ENCODE data around the gene LYL1. TPM values are rescaled to one million over a fixed set of nuclear protein-coding genes. Genes with fewer than 3 reads are reported as not detected.

LYL1 gene
- total and polyA plus RNA-seq, 2 of the 13 experiments (the other 11 are each of a cell fraction or from before 2014, with no cell fraction given): 0.75 to 0.92 TPM

DNA sequence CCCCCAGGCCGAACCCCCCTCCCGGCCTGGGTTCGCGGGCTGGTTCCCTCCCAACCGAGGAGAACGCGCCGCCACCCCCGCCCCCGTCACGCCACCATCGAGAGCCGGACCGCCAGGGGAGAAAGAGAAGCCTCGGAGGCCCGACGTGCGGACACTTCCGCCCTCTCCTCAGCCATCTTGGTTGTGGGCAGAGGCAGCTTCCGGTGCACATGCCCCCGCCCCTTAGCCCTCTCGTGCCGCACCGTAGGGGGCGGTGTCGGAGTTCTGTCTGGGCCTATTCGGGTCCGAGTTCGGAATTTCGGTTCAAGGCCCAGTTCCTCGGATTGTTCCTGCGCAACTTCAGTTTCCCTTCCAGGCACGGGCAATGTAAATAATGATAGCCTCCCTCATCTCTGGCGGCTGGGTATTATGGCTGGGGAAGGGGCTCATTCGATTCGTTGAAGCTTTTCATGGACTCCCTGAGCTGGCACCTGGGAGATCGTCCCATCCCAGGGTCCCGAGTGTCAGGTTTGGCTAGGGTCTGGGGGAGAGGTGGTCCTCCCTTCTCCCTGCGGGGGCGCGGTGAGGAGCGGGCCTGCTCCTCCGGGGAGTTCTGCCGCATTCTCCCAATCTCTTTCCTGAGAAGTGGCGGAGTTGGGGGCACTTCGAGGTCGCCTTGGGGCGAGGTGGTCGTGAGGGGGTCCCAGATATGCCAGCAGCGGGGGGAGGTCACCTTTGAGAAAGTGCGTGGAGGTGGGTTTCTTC, 47.7 kb upstream of the LYL1 start, which contains the start of the genes IER2 and STX10 (continued):
- TF ChIP-seq ZNF766 (CRISPR knock-in tag; IDR thresholded peaks at IDR 0.05; ENCODE audit: borderline replicate concordance) (peak; percentile 49; the same call in 1 of the 2 replicates), THYN1 (CRISPR knock-in tag; IDR thresholded peaks at IDR 0.05; ENCODE audit: borderline replicate concordance, low read depth) (no peak), PRDM15 (CRISPR knock-in tag; IDR thresholded peaks at IDR 0.05) (no peak), ZNF430 (CRISPR knock-in tag; IDR thresholded peaks at IDR 0.05) (peak; percentile 87), ZNF589 (CRISPR knock-in tag; conservative IDR thresholded peaks at IDR 0.05) (0 out of 2 replicates have a peak, but pooled peaks have one; percentile 34), PBX3 (CRISPR knock-in tag; IDR thresholded peaks at IDR 0.05; ENCODE audit: borderline replicate concordance) (no peak), ELF4 (CRISPR knock-in tag; IDR thresholded peaks at IDR 0.05; ENCODE audit: borderline replicate concordance) (peak; percentile 66; the same call in 1 of the 2 replicates), DR1 (CRISPR knock-in tag; IDR thresholded peaks at IDR 0.05) (0 out of 2 replicates have a peak, but pooled peaks have one; percentile 40), MIXL1 (CRISPR knock-in tag; IDR thresholded peaks at IDR 0.05) (peak; percentile 80), HMG20B (CRISPR knock-in tag; conservative IDR thresholded peaks at IDR 0.05) (peak; percentile 50; the same call in 1 of the 2 replicates), ZNF572 (CRISPR knock-in tag; IDR thresholded peaks at IDR 0.05) (peak; percentile 83; the same call in 1 of the 2 replicates), DMAP1 (CRISPR knock-in tag; IDR thresholded peaks at IDR 0.05) (peak; percentile 77)
- TF ChIP-seq, protein P1, sequence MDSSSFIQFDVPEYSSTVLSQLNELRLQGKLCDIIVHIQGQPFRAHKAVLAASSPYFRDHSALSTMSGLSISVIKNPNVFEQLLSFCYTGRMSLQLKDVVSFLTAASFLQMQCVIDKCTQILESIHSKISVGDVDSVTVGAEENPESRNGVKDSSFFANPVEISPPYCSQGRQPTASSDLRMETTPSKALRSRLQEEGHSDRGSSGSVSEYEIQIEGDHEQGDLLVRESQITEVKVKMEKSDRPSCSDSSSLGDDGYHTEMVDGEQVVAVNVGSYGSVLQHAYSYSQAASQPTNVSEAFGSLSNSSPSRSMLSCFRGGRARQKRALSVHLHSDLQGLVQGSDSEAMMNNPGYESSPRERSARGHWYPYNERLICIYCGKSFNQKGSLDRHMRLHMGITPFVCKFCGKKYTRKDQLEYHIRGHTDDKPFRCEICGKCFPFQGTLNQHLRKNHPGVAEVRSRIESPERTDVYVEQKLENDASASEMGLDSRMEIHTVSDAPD (CRISPR knock-in tag; IDR thresholded peaks at IDR 0.05): peak; percentile 53; the same call in 1 of the 2 replicates
- TF ChIP-seq, protein P2, sequence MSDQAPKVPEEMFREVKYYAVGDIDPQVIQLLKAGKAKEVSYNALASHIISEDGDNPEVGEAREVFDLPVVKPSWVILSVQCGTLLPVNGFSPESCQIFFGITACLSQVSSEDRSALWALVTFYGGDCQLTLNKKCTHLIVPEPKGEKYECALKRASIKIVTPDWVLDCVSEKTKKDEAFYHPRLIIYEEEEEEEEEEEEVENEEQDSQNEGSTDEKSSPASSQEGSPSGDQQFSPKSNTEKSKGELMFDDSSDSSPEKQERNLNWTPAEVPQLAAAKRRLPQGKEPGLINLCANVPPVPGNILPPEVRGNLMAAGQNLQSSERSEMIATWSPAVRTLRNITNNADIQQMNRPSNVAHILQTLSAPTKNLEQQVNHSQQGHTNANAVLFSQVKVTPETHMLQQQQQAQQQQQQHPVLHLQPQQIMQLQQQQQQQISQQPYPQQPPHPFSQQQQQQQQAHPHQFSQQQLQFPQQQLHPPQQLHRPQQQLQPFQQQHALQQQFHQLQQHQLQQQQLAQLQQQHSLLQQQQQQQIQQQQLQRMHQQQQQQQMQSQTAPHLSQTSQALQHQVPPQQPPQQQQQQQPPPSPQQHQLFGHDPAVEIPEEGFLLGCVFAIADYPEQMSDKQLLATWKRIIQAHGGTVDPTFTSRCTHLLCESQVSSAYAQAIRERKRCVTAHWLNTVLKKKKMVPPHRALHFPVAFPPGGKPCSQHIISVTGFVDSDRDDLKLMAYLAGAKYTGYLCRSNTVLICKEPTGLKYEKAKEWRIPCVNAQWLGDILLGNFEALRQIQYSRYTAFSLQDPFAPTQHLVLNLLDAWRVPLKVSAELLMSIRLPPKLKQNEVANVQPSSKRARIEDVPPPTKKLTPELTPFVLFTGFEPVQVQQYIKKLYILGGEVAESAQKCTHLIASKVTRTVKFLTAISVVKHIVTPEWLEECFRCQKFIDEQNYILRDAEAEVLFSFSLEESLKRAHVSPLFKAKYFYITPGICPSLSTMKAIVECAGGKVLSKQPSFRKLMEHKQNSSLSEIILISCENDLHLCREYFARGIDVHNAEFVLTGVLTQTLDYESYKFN (CRISPR knock-in tag; conservative IDR thresholded peaks at IDR 0.05): peak; percentile 71
- TF ChIP-seq, protein P3, sequence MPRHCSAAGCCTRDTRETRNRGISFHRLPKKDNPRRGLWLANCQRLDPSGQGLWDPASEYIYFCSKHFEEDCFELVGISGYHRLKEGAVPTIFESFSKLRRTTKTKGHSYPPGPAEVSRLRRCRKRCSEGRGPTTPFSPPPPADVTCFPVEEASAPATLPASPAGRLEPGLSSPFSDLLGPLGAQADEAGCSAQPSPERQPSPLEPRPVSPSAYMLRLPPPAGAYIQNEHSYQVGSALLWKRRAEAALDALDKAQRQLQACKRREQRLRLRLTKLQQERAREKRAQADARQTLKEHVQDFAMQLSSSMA (CRISPR knock-in tag; IDR thresholded peaks at IDR 0.05): 0 out of 2 replicates have a peak, but pooled peaks have one; percentile 66
